Stromal cell of bone marrow (primary cell): ENCODE measurements around the gene PLA2G12A.

ENCODE experiments used
- DNase-seq: peaks from one replicate; pipeline ENCODE4 v3.0.0-alpha.2; 2012; ENCODE audit warnings: low read depth

PLA2G12A gene

GRCh38 chr4:109676886-109677285 lies 53.0 kb downstream of the PLA2G12A start:
- no peak for DNase-seq

DNA sequence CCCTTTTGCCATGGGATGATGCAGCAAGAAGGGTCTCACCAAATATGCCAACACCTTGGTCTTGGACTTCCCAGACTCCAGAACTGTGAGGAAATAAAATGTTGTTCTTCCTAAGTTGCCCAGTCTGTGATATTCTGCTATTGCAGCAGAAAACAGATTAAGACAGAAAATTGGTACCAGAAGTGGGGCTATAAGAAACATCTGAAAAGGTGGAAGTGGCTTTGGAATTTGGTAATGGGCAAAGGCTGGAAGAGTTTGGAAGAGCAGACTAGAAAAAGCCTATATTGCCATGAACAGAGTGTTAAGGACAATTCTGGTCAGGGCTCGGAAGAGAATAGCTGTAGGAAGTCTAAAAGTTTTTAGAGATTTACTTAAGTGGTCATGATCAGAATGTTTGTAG lies 54.0 kb downstream of the PLA2G12A start:
- no peak for DNase-seq

- no peak for DNase-seq
Measured at GRCh38 chr4:109675181-109675580, 54.7 kb downstream of the PLA2G12A start.

- DNase-seq: no peak
Measured at GRCh38 chr4:109673303-109673702, 56.6 kb downstream of the PLA2G12A start.

DNA sequence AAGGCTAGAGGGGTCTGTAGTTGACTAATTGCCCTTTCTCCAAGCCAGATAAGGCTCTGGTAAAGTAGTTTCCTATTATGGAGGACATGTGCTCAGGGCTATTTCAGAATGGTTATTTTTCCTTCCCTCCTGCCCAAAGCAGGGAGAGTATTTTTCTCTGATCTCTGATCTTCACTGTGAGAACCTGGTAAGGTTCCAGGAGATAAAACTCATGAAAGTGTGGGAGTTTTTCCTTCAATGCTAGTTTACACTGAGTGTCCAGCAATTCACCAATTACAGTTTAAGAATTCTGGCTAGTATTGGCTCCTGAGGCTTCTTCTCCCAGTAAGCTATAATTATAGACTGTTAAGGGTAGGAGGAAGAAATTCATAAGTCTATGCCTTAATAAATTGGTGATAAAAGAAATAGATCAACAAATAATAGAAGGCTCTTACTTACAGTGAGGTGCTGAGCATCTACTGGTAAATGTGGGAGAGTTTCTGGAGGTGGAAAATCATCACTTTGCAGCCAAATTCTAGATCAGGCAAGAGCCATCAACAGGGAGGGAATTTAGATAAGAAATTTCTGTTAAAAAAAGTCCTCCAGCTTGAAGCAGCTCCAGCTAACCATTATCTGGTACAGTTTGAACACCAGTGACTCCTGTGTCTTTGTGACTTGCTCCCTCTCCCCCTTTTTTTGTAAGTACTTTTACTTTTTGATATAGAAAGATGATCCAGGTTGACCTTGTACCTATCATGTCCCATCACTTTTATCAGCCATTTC lies 57.5 kb downstream of the PLA2G12A start:
- no peak for DNase-seq

DNA sequence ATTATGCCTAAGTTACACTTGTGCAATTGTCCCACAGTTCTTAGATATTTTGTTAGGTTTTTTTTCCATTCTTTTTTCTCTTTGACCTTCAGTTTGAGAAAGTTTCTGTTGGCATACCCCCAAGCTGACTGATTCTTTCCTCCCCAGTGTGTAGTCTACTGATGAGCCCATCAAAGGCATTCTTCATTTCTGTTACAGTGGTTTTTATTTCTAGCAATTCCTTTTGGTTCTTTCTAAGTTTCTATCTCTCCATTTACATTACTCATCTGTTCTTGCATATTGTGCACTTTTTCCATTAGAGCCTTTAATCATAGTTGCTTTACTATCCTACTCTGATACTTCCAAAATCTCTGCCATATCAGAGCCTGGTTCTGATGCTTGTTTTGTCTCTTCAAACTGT lies 58.5 kb downstream of the PLA2G12A start:
- peak; percentile 3 for DNase-seq

DNA sequence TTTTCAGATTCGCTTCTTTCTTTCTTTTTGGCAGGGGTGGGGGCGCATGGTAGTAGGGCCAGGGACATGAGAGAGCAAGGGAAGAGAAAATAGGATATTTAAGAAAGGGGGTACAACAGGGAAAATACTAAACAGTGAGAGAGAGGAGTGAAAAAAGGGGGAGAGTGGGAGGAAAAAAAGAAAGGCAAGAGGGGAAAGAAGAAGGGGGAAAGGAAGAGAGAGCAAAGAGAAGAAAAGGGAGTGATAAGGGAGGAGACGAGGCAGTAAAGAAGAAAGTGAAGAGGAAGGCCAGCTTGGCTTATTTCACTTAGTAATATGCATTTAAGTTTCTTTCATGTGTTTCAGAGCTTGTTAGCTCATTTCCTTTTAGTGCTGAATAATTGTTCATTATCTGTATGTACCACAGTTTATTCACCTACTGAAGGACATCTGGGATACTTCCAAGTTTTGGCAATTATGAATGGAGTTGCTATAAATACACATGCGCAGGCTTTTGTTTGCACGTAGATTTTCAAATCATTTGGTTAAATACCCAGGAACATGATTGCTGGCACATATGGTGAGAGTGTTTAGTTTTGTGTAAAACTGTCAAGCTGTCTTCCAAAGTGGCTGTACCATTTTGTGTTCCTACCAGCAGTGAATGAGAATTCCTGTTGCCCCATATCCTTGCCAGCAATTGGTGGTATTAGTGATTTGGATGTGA lies 63.9 kb downstream of the PLA2G12A start:
- no peak for DNase-seq

GRCh38 chr4:109662771-109663170 lies 67.1 kb downstream of the PLA2G12A start:
- no peak for DNase-seq

DNA sequence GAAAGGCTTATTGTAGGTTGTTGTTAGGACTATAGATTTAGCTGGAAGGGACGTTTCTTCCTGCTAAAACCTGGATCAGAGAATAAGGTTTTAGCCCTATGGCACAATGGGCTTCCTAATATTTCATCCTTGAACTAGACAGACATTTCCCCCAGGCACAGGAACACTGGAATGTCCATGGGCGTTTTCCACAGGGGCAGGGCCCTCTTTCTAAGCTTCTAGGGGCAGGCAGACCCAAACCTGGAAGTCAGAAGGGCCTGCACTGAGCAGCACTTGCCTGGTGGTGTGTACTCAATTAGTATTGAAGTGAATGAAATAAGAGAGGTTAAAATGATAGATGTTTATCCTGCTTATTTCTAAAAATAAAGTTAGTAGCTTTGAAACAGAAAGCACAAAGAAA lies 67.8 kb downstream of the PLA2G12A start:
- no peak for DNase-seq
